WI38 (cell line): ENCODE data around the gene ARID5B.

Experiments used
- H3K4me3 ChIP-seq: 2 replicates; pipeline ENCODE4 v1.5.1; 2011; ENCODE audit warnings: low read depth, mild to moderate bottlenecking, control low read depth, low read length
- CTCF ChIP-seq: IDR thresholded peaks from 2 replicates; pipeline ENCODE4 v1.5.1; 2012; ENCODE audit warnings: low read depth, mild to moderate bottlenecking, control low read depth, low read length

The ARID5B gene

GRCh38 chr10:62082729-62083411, 181.4 kb downstream of the ARID5B start:
- H3K4me3 ChIP-seq: no peak overlapping the region
- no peak for TF ChIP-seq CTCF

- TF ChIP-seq CTCF: no peak
- H3K4me3 ChIP-seq: no peak overlapping the region
Observed at GRCh38 chr10:62083412-62084267, 182.1 kb downstream of the ARID5B start.

- no peak for TF ChIP-seq CTCF
- H3K4me3 ChIP-seq: no peak overlapping the region
Observed at GRCh38 chr10:62084451-62084850, 183.0 kb downstream of the ARID5B start.

GRCh38 chr10:62085404-62085803, 183.9 kb downstream of the ARID5B start:
- no peak overlapping the region for H3K4me3 ChIP-seq
- no peak for TF ChIP-seq CTCF

GRCh38 chr10:62085821-62086220, 184.3 kb downstream of the ARID5B start:
- no peak overlapping the region for H3K4me3 ChIP-seq
- TF ChIP-seq CTCF: no peak

- no peak overlapping the region for H3K4me3 ChIP-seq
- TF ChIP-seq CTCF: no peak
Observed at GRCh38 chr10:62087329-62087728, 185.8 kb downstream of the ARID5B start.

- no peak for TF ChIP-seq CTCF
- no peak overlapping the region for H3K4me3 ChIP-seq
Observed at GRCh38 chr10:62088786-62089185, 187.3 kb downstream of the ARID5B start.
